Smooth muscle cell (in vitro differentiated cells): Measurements from ENCODE around the gene KCNA10. TPM values are rescaled to one million over a fixed set of nuclear protein-coding genes. Genes with fewer than 3 reads are reported as not detected.

Experiments
- DNase-seq: peaks from one replicate; lab custom pipeline; 2025; ENCODE audit not compliant: unreplicated experiment; lab: John Stamatoyannopoulos, UW
- H2AFZ ChIP-seq: fragments of 200-600 bp; sonication (generic); 2 replicates; pipeline ENCODE4 v1.6.0; 2016; ENCODE audit warnings: antibody characterized with exemption, low read depth, mild to moderate bottlenecking
- H3F3A ChIP-seq: fragments of 200-600 bp; sonication (generic); 2 replicates; pipeline ENCODE4 v1.6.0; 2017; ENCODE audit warnings: antibody characterized with exemption, low read depth
- H3K27ac ChIP-seq: fragments of 200-600 bp; sonication (generic); 2 replicates; pipeline ENCODE4 v1.5.1; 2016; ENCODE audit warnings: low read depth, mild to moderate bottlenecking
- H3K27me3 ChIP-seq: fragments of 200-600 bp; sonication (generic); 2 replicates; pipeline ENCODE4 v1.6.1; 2016; ENCODE audit warnings: low read depth, mild to moderate bottlenecking
- H3K36me3 ChIP-seq: fragments of 200-600 bp; sonication (generic); 2 replicates; pipeline ENCODE4 v1.5.1; 2016; ENCODE audit warnings: low read depth
- H3K4me1 ChIP-seq: fragments of 200-600 bp; sonication (generic); 2 replicates; pipeline ENCODE4 v1.5.1; 2016; ENCODE audit warnings: low read depth
- H3K4me2 ChIP-seq: fragments of 200-600 bp; sonication (generic); 2 replicates; pipeline ENCODE4 v1.6.0; 2016; ENCODE audit warnings: mild to moderate bottlenecking
- H3K4me3 ChIP-seq: fragments of 200-600 bp; sonication (generic); 2 replicates; pipeline ENCODE4 v1.5.1; 2016; ENCODE audit warnings: mild to moderate bottlenecking
- H3K79me2 ChIP-seq: fragments of 200-600 bp; sonication (generic); 2 replicates; pipeline ENCODE4 v1.6.0; 2016; ENCODE audit warnings: low read depth, mild to moderate bottlenecking
- H3K9ac ChIP-seq: fragments of 200-600 bp; sonication (generic); 2 replicates; pipeline ENCODE4 v1.6.0; 2016; ENCODE audit warnings: low read depth
- H3K9me3 ChIP-seq: fragments of 200-600 bp; sonication (generic); replicated peaks from 2 replicates; pipeline ENCODE4 v1.5.1; 2016; ENCODE audit warnings: low read depth
- H4K20me1 ChIP-seq: fragments of 200-600 bp; sonication (generic); 2 replicates; pipeline ENCODE4 v1.6.0; 2016; ENCODE audit warnings: low read depth
- CTCF ChIP-seq: fragments of 200-600 bp; sonication (generic); IDR thresholded peaks from 2 replicates; pipeline ENCODE4 v1.5.1; 2017; ENCODE audit warnings: borderline replicate concordance, mild to moderate bottlenecking, antibody characterized with exemption; ENCODE audit not compliant: insufficient read depth, poor library complexity, severe bottlenecking
- WGBS: methylation state at CpG from one replicate; pipeline ENCODE4 v1.1.7; 2016; ENCODE audit warnings: low lambda C conversion rate; 5-methylcytosine and 5-hydroxymethylcytosine counted together
- polyA plus RNA-seq: library from polyadenylated mRNA; unstranded; fragments of >200 nt; fragmentation: Nextera tagmentation; extraction: Ambion mirVana; gene quantifications from 2 replicates; pipeline ENCODE4 v1.2.1, GENCODE V29; 2016
- total RNA-seq: library from RNA; depleted of rRNA; stranded (reverse); fragments of >200 nt; gene quantifications from 2 replicates; pipeline ENCODE4 v1.2.3, GENCODE V29; 2014

KCNA10 gene
- total and polyA plus RNA-seq, 2 experiments from 2014 or later: not detected

GRCh38 chr1:110487726-110488125 is 31.2 kb downstream of the KCNA10 start:
- H3K36me3 ChIP-seq: no peaks in the 10 kb centered on the region
- TF ChIP-seq CTCF: no peak
- H3K4me1 ChIP-seq: no peaks in the 10 kb centered on the region
- no peaks in the 10 kb centered on the region for H3F3A ChIP-seq
- H3K4me2 ChIP-seq: no peak overlapping the region
- H2AFZ ChIP-seq: no peak overlapping the region
- H3K9me3 ChIP-seq: no peaks in the 10 kb centered on the region
- H3K9ac ChIP-seq: no peak overlapping the region
- no peak overlapping the region for H3K27ac ChIP-seq
- DNase-seq: no peak
- H3K79me2 ChIP-seq: no peaks in the 10 kb centered on the region
- no peaks in the 10 kb centered on the region for H3K27me3 ChIP-seq
- WGBS: 46% methylated on average over 8 of the region's 8 CpGs
- H4K20me1 ChIP-seq: no peaks in the 10 kb centered on the region
- no peak overlapping the region for H3K4me3 ChIP-seq

GRCh38 chr1:110485725-110486124 is 33.2 kb downstream of the KCNA10 start:
- WGBS: 87% methylated on average over 2 of the region's 2 CpGs

GRCh38 chr1:110484801-110485200 is 34.2 kb downstream of the KCNA10 start:
- DNase-seq: no peak
- H3K27me3 ChIP-seq: no peaks in the 10 kb centered on the region
- no peaks in the 10 kb centered on the region for H3K79me2 ChIP-seq
- no peak overlapping the region for H3K4me3 ChIP-seq
- H3K36me3 ChIP-seq: no peaks in the 10 kb centered on the region
- no peak overlapping the region for H3K4me2 ChIP-seq
- no peak overlapping the region for H3K27ac ChIP-seq
- H3K9ac ChIP-seq: no peak overlapping the region
- no peaks in the 10 kb centered on the region for H3F3A ChIP-seq
- no peaks in the 10 kb centered on the region for H3K9me3 ChIP-seq
- no peak for TF ChIP-seq CTCF
- H2AFZ ChIP-seq: no peak overlapping the region
- H4K20me1 ChIP-seq: no peaks in the 10 kb centered on the region
- 89% methylated on average over 12 of the region's 12 CpGs for WGBS
- H3K4me1 ChIP-seq: peaks cover 4% of the 10 kb centered on the region

More at GRCh38 chr1:110485725-110486124, 33.2 kb downstream of the KCNA10 start:
- TF ChIP-seq CTCF: no peak
- no peaks in the 10 kb centered on the region for H3K9me3 ChIP-seq
- peaks cover 4% of the 10 kb centered on the region for H3K4me1 ChIP-seq
- H3F3A ChIP-seq: no peaks in the 10 kb centered on the region
- no peak overlapping the region for H3K27ac ChIP-seq
- no peaks in the 10 kb centered on the region for H3K79me2 ChIP-seq
- no peaks in the 10 kb centered on the region for H3K27me3 ChIP-seq
- no peak overlapping the region for H3K4me2 ChIP-seq
- H3K36me3 ChIP-seq: no peaks in the 10 kb centered on the region
- no peak overlapping the region for H2AFZ ChIP-seq
- H3K9ac ChIP-seq: no peak overlapping the region
- H3K4me3 ChIP-seq: no peak overlapping the region
- no peaks in the 10 kb centered on the region for H4K20me1 ChIP-seq
- DNase-seq: no peak

- no peaks in the 10 kb centered on the region for H3K79me2 ChIP-seq
- H3K27ac ChIP-seq: no peak overlapping the region
- no peak for DNase-seq
- 85% methylated on average over 9 of the region's 9 CpGs for WGBS
- H3K4me3 ChIP-seq: no peak overlapping the region
- peaks cover 4% of the 10 kb centered on the region for H3K4me1 ChIP-seq
- H3K27me3 ChIP-seq: no peaks in the 10 kb centered on the region
- no peaks in the 10 kb centered on the region for H4K20me1 ChIP-seq
- no peak overlapping the region for H3K4me2 ChIP-seq
- TF ChIP-seq CTCF: no peak
- H3K36me3 ChIP-seq: no peaks in the 10 kb centered on the region
- H3F3A ChIP-seq: no peaks in the 10 kb centered on the region
- no peak overlapping the region for H2AFZ ChIP-seq
- H3K9me3 ChIP-seq: no peaks in the 10 kb centered on the region
- H3K9ac ChIP-seq: no peak overlapping the region
Observed at GRCh38 chr1:110483308-110483685, 35.7 kb downstream of the KCNA10 start.
